GM10266 (cell line): ENCODE results near the gene ACTR10.
"Not testable (repeated sequence)": the region's sequence is repeated elsewhere in the genome, so short reads cannot be mapped to it uniquely, and the experiment has no call there.

Experiments
- DNase-seq: peaks from one replicate; pipeline ENCODE4 v3.0.0; 2012; ENCODE audit errors: extremely low spot score
- CTCF ChIP-seq: IDR thresholded peaks from 2 replicates; pipeline ENCODE4 v1.5.1; 2012; ENCODE audit warnings: mild to moderate bottlenecking, low read depth; ENCODE audit not compliant: control insufficient read depth, insufficient read depth; ENCODE audit errors: missing control alignments

The ACTR10 gene

GRCh38 chr14:58243790-58244555 is 44.0 kb downstream of the ACTR10 start:
- TF ChIP-seq CTCF = no peak
- DNase-seq = no peak

GRCh38 chr14:58244556-58245387 is 44.8 kb downstream of the ACTR10 start, which contains the start of gene PSMA3:
Gene PSMA3, plus strand, starts transcription at chr14:58244843. Its CDS starts 78 bp downstream, at chr14:58244921.
- TF ChIP-seq CTCF = no peak
- DNase-seq = peak; percentile 89

GRCh38 chr14:58245562-58245961 is 45.6 kb downstream of the ACTR10 start:
- DNase-seq = no peak
- no peak for TF ChIP-seq CTCF

GRCh38 chr14:58249611-58250010 is 49.7 kb downstream of the ACTR10 start:
- TF ChIP-seq CTCF = no peak
- DNase-seq = no peak

- no peak for DNase-seq
- peak; percentile 0 for TF ChIP-seq CTCF
These were observed 58.2 kb downstream of the ACTR10 start for GRCh38 chr14:58258156-58258555.

GRCh38 chr14:58262005-58262404 is 62.1 kb downstream of the ACTR10 start:
- not testable (repeated sequence) for DNase-seq

GRCh38 chr14:58265401-58265800 is 65.5 kb downstream of the ACTR10 start:
- no peak for DNase-seq
- no peak for TF ChIP-seq CTCF
